ENCODE results near the gene UGGT1.

The UGGT1 gene

DNA sequence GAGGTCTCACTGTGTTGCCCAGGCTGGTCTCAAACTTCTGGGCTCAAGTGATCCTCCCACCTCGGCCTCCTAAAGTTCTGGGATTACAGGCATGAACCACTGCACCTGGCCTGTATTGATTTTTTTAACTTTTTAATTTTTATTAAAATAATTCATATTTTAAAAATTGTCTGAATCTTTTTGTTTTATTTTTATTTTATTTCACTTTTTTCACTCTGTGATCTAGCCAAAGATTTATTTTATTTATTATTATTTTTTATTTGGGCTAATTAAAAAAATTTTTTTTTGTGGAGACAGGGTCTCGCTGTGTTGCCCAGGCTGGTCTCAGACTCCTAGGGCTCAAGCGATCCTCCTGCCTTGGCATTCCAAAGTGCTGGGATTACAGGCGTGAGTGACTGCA is 14.1 kb downstream of the UGGT1 start:
- no peak for DNase-seq (ENCODE audit: low read depth, low spot score)

DNA sequence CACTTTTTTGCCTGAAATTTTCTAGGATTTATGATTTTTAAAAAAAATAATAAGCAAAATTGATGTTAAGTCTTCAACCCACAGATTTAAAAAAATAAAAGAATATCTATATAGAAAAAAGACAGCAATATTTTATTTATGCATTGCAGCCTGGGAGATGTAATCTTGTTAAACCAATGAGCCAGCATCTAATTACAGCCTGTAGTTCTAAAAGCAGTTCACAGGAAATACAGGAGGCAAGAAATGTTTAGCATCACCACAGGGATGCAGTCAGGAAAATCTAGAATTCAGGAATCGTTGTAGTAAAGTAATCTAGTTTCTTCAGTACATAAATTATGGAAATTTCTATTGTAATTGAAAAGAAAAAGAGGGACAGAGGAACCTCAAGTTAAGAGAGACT is 17.2 kb downstream of the UGGT1 start:
- DNase-seq (ENCODE audit: low read depth, low spot score) = no peak

DNA sequence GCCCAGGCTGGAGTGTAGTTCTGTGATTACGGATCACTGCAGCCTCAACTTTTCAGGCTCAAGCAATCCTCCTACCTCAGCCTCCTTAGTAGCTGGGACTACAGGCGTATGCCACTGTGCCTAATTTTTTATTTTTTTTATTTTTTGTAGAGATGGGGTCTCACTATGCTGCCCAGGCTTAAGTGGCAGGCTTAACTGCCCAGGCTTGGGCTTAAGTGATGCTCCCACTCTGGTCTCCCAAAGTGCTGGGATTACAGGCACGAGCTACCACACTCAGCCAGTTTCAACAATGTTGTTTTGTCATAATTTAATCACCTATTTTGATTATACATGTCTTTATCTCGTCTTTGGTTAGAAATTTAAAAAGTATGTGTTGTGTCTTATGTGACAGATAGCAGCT is 18.2 kb downstream of the UGGT1 start:
- DNase-seq (ENCODE audit: low read depth, low spot score) = no peak

DNA sequence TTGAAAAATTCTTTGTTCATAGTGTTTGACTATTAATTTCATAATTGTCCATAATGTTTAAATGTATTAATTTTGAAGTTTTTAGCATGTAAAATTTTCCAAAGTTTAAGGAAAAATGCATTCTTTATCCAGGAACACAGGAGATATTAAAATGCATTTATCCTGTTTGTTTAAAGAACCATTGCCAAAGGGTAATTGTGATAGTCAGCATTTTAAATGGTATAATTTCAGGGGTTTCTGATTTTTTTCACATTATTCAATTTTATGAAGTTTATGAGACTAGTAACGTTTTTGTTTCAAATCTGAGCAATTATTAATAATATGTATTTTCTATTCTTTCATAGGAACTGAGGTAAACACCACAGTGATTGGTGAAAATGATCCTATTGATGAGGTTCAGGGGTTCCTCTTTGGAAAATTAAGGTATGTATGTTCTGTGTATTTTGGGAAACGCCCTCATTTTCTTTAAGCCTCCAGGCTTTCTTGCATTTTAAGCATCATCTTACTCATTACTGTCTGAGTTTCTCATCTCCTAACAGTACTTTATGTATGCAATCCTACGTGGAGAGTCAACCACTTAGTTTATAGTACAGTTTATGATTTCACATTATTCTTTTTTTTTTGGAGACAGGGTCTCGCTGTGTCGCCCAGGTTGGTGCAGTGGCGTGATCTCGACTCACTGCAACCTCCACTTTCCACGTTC is 25.1 kb downstream of the UGGT1 start:
- DNase-seq (ENCODE audit: low read depth, low spot score) = no peak

DNA sequence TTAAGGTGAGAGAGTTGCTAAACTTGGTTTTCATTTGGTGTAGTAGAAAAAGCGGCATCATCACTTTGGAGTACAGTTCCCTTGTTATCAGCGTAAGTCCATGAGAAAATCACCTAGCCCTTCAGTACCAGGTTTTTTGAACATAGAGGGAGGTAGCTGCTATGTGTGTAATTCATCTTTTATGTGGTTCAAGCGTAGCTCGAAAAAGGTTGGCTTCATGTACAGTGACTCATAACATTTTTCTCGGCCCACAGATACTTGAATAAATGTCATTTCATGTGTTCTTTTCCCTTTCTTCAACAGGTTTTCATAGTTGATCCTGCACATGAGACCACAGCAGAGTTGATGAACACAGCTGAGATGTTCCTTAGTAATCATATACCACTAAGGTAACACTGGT is 43.6 kb downstream of the UGGT1 start:
- DNase-seq (ENCODE audit: low read depth, low spot score) = no peak

DNA sequence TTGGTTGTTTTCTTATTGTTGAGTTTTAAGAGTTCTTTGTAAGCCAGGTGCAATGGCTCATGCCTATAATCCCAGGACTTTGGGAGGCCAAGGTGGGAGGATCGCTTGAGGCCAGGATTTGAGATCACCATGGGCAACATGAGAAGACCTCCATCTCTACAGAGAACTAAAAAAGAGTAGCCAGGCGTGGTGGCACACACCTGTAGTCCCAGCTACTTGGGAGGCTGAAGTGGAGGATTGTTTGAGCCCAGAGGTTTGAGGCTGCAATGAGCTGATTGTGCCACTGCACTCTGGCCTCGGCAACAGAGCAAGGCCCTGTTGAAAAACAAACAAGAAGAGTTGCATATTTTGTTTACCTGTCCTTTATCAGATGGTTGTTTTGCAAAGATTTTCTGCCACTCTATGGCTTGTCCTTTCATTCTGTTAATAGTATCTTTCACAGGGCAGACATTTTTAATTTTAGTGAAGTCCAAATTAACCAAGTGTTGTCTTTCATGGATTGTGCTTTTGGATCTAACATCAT is 46.2 kb downstream of the UGGT1 start:
- no peak for DNase-seq (ENCODE audit: low read depth, low spot score)

DNA sequence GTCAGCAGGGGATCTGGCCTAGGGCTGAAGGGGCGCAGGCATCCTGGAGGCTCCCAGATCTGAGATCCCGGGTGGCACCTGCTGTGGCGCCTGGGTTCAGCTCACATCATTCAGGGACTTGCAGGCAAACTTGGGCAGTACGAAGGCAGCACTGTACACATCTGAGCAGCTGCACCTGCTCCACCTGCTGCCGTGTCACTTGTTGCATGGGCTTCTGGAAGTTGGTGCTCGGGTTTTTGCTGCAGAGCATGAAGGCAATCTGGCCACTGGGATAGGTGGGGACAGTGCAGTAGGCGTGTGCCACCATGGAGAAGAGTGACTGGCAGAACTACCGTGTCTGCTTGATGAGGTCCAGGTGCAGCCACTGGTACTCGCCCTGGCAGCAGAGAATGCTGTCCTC is 48.6 kb downstream of the UGGT1 start:
- DNase-seq (ENCODE audit: low read depth, low spot score) = no peak

DNA sequence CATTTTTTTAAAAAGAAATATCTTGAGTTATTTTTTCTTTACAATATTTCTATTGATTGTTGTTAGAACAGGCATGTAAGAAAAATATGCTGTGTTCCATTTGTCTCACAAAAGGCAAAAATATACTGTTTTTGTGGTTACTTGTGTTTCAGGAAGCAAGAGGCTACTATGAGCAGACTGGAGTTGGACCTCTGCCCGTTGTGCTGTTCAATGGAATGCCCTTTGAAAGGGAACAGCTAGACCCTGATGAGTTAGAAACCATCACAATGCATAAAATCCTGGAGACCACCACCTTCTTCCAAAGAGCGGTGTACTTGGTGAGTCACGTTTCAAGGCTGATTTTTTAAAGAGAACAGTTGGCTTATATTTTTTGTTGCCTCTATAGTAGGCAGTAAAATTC is 54.7 kb downstream of the UGGT1 start:
- DNase-seq (ENCODE audit: low read depth, low spot score) = no peak

DNA sequence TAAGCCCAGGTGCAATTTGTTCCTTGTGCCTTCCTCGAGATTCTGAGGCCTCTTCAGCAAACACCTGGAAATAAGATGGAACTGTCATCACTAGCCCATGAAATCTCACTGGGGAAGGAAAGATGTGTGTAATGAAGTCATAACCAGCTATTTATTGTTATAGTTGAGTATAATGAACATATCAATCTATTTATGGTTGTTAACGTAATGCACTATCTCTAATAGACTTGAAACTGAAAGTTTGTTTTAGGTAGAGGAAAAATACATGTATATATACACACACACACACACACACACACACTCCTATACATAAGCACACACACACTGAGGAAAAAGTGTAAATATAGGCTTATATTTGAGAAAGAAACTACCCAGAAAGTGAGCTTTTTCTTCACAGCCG is 62.8 kb downstream of the UGGT1 start:
- no peak for DNase-seq (ENCODE audit: low read depth, low spot score)

DNA sequence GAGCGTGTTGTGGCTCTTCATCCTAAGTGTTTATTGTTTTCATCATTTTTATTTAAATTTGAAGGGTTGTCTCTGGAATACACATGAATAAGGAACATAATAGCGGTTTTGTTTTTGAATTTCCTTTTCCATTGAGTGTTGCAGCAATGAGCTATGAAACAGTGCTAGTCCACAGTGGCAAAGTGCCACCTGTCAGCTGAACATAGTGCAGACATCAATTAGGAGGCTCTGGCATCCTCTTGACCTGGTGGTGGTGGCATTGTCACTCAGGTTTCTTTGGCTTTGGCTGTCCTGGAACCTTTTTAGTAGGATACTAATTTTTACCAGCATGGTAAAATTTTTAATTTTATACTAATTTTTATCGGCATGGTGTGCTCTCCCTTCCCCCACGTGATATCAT is 63.2 kb downstream of the UGGT1 start:
- no peak for DNase-seq (ENCODE audit: low read depth, low spot score)

DNA sequence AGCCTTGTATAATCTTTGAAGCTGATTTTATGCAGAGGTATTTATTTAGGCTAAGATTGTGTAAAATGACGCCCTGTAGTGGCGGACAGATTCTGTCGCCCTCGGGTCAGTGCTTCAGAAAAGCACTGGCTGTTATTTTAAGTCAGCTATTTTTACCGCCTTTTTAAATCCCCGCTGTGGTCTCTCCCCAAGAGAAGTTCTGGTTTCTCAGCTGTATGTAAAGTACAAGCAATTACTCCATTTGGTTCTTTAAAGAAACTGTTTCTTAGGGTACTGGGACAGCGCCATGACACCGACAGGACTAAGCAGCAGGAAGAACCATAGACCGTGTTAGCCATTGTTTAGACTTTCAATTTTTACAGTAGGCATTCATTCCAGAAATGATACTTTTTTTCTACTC is 65.0 kb downstream of the UGGT1 start:
- no peak for DNase-seq (ENCODE audit: low read depth, low spot score)

DNA sequence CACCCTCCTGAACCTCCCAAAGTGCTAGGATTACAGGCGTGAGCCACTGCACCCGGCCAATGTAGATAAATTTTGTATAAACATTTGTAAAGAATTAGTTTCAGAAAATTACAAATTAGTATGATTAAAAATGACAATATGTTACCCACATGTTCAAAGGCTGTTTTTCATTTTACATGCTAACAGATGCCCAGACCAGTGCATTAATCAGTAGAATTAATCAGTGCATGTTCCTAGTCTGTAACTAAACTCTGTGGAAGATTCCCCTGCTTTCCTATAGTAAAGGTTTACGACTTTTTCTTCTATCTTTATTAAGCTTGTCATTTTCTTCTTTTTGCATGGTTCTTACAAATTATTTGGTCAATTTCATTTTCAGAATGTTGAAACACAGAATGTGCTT is 65.8 kb downstream of the UGGT1 start:
- DNase-seq (ENCODE audit: low read depth, low spot score) = no peak

DNA sequence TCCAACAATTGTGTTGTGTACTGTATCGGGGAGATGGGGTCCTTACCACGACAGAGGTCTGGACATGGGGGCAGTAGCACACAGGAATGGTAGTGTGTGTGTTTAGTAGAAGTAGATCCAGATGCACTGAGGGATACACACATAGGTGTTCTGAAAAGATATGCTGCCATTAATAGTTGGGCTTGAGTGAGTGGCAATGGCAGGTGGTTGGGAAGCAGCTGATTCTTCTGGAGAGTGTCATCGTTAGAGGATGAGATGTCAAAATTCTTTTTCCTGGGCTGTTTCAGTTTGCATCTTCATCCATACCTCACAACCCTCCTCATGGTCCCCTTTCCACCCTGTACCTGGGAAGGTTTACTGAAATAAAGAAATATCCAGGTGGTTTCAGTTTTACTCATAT is 66.6 kb downstream of the UGGT1 start:
- no peak for DNase-seq (ENCODE audit: low read depth, low spot score)

DNA sequence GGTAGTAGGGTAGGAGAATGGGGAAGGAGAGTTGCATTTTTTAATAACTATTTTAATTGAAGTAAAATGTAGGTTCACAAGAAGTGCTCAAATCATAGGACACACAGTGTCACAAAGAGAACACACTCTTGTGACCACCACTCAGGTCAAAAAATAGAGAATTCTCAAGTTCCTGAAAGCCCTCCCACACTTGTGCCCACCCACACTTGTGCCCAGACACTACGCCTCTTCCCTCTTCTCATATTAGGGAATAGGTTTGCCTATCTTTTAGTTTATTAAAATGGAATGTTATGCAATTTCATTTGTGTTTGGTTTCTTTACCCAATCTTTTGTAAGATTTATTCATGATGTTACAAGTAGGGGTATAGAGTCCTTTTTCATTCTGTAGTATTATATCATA is 67.2 kb downstream of the UGGT1 start:
- no peak for DNase-seq (ENCODE audit: low read depth, low spot score)

DNA sequence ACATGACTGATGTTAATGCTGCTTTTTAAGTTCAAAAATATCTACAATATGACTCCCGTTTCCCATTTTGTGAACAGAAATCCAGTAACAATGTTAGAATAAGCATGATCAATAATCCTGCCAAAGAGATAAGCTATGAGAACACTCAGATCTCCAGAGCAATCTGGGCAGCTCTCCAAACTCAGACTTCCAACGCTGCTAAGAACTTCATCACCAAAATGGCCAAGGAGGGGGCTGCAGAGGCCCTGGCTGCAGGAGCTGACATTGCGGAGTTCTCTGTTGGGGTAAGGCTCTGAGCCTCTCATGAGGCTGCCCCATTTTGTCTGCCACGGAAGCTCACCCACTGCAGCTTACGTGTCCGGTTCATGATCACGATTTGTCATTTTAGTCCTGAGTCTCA is 68.4 kb downstream of the UGGT1 start:
- DNase-seq (ENCODE audit: low read depth, low spot score) = no peak

DNA sequence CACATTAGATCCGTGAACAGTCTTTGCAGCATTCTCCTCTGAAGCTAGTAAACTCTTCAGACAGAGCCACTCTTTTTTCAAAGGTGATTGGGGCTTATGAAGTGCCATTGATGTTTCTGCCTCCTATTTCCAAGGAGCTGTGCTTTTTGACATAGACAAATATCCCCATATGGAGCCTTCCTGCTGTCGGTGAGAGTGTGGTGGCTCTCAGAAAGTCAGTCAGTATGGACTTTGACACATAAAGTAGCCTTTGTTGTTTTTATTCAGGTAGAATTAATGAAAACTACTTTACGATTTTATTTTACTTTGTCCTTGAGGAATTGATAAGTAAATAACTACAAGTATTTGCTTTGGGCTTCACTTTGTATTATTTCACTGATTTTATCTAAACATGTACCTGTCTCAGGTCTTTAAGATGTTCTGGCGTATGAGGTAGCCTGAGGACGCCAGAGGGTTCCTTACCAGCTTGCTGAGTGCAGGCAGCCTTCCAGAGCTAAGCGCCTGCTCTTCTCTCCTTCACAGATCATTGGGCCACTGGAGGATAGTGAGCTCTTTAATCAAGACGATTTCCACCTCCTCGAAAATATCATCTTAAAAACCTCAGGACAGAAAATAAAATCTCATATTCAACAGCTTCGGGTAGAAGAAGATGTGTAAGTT is 69.7 kb downstream of the UGGT1 start:
- DNase-seq (ENCODE audit: low read depth, low spot score) = no peak

DNA sequence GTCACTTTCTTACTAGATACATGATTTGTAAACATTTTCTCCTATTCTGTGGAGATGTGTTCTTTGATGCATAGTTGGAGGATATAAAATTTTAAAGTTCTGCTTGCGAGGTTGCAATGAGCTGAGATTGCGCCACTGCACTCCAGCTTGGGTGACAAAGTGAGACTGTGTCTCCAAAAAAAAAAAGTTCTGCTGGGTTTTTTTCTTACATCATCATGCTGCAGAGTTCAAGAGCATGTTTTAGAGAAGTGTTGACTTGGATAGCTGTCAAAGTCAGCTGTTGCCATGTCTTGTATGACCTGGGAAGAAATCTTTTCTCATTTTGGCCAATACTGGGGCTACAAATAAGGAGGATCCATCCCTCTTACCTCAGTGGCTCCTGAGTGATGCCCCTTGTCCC is 71.3 kb downstream of the UGGT1 start:
- DNase-seq (ENCODE audit: low read depth, low spot score) = no peak

DNA sequence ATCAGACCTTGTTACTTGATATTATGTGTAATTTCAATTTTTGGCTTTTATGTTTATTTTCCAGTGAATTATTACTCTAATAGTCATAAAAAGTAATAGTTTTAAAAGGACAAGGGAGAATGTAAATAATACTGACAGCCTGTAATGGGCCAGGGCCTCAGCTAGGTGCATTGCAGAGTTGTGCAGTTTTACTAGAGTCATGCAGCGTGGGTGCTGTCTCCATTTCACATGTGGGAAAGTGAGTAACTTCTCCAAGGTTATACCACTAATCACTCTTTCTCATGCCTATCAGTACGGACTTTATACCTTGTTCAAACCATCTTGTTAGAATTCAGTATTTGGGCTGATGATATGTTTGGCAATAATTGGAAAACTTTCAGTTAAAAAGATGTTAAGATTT is 73.3 kb downstream of the UGGT1 start:
- no peak for DNase-seq (ENCODE audit: low read depth, low spot score)

DNA sequence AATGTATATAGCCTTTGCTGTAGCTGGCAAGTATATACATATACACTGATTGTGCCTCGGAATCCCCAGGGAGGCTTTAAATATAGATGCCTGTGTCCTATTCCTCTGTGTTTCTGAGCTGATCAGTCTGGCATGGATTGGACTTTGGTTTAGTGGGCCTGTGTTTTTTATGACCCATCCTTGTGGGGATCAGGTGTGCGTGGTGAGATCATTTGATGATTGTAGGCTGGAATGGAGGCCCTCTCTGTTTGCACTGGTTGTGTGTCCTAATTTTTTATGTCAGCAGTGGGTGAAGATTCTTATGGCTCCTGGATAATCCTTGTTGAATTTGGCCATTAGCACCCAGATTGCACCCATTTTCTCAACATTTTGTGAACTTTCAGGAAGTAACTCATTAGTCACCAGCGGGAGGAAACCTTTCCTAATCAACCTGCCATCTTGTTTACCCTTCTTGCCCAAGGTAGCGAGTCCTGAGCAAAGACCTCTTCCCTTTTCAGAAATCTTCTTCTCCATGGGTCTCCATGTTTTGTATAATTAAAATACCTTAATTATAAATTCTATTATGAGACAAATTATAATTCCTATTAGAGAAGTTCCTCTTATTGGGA is 75.8 kb downstream of the UGGT1 start:
- no peak for DNase-seq (ENCODE audit: low read depth, low spot score)

DNA sequence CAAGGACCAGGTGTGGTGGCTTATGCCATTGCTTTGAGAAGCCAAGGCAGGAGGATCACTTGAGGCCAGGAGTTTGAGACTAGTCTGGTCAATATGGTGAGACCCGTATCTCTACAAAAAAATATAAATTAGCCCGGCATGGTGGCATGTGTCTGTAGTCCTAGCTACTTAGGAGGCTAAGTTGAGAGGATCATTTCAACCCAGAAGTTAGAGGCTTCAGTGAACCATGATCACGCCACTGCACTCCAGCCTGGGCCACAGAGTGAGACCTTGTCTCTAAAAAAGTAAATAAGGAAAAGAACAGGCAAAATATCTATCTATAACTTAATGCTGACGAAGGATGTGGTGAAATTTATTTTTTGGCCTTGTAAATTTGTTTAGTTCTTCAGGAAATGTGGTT is 78.1 kb downstream of the UGGT1 start:
- DNase-seq (ENCODE audit: low read depth, low spot score) = no peak

DNA sequence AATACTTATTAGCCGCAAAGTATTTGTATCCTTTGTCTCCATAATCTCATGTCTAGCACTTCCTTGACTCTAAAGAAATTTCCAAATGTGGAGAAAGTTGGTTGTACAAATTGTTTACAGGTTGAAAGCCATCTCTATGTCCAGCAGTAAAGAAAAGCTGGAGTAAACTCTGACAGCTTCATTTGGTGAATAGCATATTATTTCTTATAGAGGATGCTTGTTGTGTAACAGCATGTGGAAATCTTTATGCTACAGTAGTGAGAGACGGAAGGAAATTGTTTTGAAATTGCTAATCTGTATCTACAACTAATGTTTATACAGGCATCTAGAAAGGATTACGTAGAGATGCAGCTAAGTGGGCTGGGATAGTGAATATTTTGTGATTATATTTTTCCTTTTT is 78.5 kb downstream of the UGGT1 start:
- no peak for DNase-seq (ENCODE audit: low read depth, low spot score)

DNA sequence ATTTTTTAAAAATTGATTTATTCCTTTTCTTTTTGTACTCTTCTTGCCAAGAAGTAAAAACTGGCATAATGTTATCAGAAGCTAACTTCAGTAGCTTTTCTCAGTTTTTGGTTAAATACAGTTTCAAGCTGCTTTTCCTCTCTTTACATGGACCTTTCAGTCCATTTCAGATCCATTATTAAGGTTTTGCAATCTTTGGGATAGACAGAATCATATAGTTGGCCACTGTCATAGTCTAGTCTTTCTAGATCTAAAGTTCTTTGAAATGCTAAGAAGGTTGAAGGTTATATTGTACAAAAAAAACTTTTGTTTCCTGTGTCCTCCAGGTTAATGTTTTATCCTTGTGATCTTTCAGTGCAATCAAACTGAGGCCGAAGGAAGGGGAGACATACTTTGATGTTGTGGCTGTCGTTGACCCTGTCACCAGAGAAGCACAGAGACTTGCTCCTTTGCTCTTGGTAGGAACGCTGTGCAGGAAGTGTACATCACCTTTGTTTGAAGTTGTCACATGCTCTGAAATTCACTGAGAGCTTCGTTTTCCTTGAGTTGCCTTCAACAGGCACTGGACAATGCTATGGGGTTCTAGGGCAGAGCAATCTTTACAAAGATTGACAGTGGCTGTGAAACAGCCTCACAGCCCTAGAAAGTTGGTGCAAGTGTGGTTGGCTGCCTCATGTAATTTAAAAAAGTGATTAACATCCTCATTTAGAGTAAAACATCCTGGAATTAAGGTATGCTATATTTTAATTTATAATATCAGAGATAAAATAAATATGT is 79.1 kb downstream of the UGGT1 start:
- DNase-seq (ENCODE audit: low read depth, low spot score) = no peak
